H1 (cell line): ENCODE measurements around the gene TSHZ2.

Source experiments
- CTCF ChIP-seq, 3 experiments: IDR thresholded peaks; 1 replicate in 2 of 3; 2 replicates in 1 of 3; pipeline versions ENCODE4 v1.5.1 to v1.6.1; 2011; ENCODE audit warnings: low read length in 3 of 3, mild to moderate bottlenecking in 3 of 3, inconsistent platforms in 2 of 3, low read depth in 1 of 3, moderate library complexity in 1 of 3; ENCODE audit not compliant: insufficient read depth in 1 of 3; ENCODE audit errors: control extremely low read depth in 1 of 3
- GTF2F1 ChIP-seq: IDR thresholded peaks from 2 replicates; pipeline ENCODE4 v1.6.1; 2012; ENCODE audit warnings: low read depth, low read length, improper control_type of control experiment, borderline replicate concordance
- JUN ChIP-seq: IDR thresholded peaks from 2 replicates; pipeline ENCODE4 v1.6.1; 2011; ENCODE audit warnings: low read depth, mild to moderate bottlenecking, improper control_type of control experiment, low read length
- NANOG ChIP-seq: IDR thresholded peaks from 2 replicates; pipeline ENCODE4 v1.6.1; 2011; ENCODE audit warnings: low read length, low read depth, mild to moderate bottlenecking, inconsistent platforms; ENCODE audit not compliant: insufficient read depth, poor library complexity, severe bottlenecking
- POLR2A ChIP-seq, 2 experiments: IDR thresholded peaks; 1 replicate in 1 of 2; 2 replicates in 1 of 2; pipeline ENCODE4 v1.6.1; 2011; ENCODE audit warnings: low read depth in 2 of 2, low read length in 2 of 2, mild to moderate bottlenecking in 2 of 2; ENCODE audit errors: control extremely low read depth in 1 of 2
- SIN3A ChIP-seq, 2 experiments: IDR thresholded peaks in 1 of 2; conservative IDR thresholded peaks in 1 of 2; 2 replicates each; pipeline ENCODE4 v1.6.1; 2011 to 2012; ENCODE audit warnings: low read length in 2 of 2, improper control_type of control experiment in 1 of 2, low read depth in 1 of 2, mild to moderate bottlenecking in 1 of 2
- SP2 ChIP-seq: IDR thresholded peaks from 2 replicates; pipeline ENCODE4 v1.6.1; 2012; ENCODE audit warnings: mild to moderate bottlenecking, low read length, inconsistent platforms
- TAF1 ChIP-seq: IDR thresholded peaks from 2 replicates; pipeline ENCODE4 v1.6.1; 2011; ENCODE audit warnings: mild to moderate bottlenecking, low read depth, low read length

GRCh38 chr20:53072923-53073579, 100.9 kb downstream of the TSHZ2 start:
- TF ChIP-seq SIN3A (conservative IDR thresholded peaks at IDR 0.05 in 1 of 2, IDR thresholded peaks at IDR 0.05 in 1 of 2; ENCODE audit: low read depth in 1 of 2, low read length in 2 of 2) (no peak), NANOG (no peak), CTCF (IDR thresholded peaks at IDR 0.05; ENCODE audit: control extremely low read depth in 1 of 3, insufficient read depth in 1 of 3, low read depth in 1 of 3, low read length in 3 of 3) (no peak), SP2 (no peak), TAF1 (no peak), JUN (no peak), GTF2F1 (no peak), POLR2A (IDR thresholded peaks at IDR 0.05; ENCODE audit: control extremely low read depth in 1 of 2, low read depth in 2 of 2, low read length in 2 of 2) (no peak)
